Pancreas (tissue), 10 donors: ENCODE measurements around the gene HNRNPH2. TPM values are rescaled to one million over a fixed set of nuclear protein-coding genes. Genes with fewer than 3 reads are reported as not detected.

Experiments used
- ATAC-seq, 4 donors: fragments of 200-7000 bp; cut with Tn5 transposase; one replicate each; pipeline versions ENCODE4 v1.8.0 to v1.9.1; 2020; ENCODE audit warnings: mild to moderate bottlenecking in 4 of 4, moderate library complexity in 4 of 4
- DNase-seq, 6 donors: peaks; one replicate each; pipeline ENCODE4 v3.0.0-alpha.2; 2020
- FAIRE-seq: peaks from 2 replicates; lab custom pipeline; 2012; peaks lifted over from hg19 to GRCh38; lab: Jason Lieb, UNC
- H3K27ac ChIP-seq, 4 donors: fragments of 200-600 bp; sonication (generic); 1 replicate in 3 of 4; 2 replicates in 1 of 4; pipeline versions ENCODE4 v1.5.0 to v1.8.0; 2020
- H3K27me3 ChIP-seq, 4 donors: fragments of 200-600 bp; one replicate each; pipeline ENCODE4 v1.8.0; 2021
- H3K36me3 ChIP-seq, 3 donors: fragments of 200-600 bp; sonication (generic) in 1 of 3; one replicate each; pipeline versions ENCODE4 v1.5.0 to v1.8.0; 2020 to 2021
- H3K4me1 ChIP-seq, 3 donors: fragments of 200-600 bp; one replicate each; pipeline ENCODE4 v1.8.0; 2021
- H3K4me3 ChIP-seq, 4 donors: fragments of 200-600 bp; sonication (generic) in 2 of 4; one replicate each; pipeline versions ENCODE4 v1.5.0 to v1.8.0; 2020 to 2021
- H3K9me3 ChIP-seq, 4 donors: fragments of 200-600 bp; one replicate each; pipeline ENCODE4 v1.8.0; 2021
- WGBS, 2 donors: extraction: QIAGEN DNeasy Blood & Tissue Kit; methylation state at CpG; one replicate each; pipeline ENCODE4 v1.1.7; 2013; 5-methylcytosine and 5-hydroxymethylcytosine counted together
- intact Hi-C, 3 donors: fragments of 100-400 bp; cut with DNase I; formaldehyde crosslinking; loops; one replicate each; pipeline versions ENCODE4 v1.11.1 to v1.14.2; 2022
- polyA plus RNA-seq, 2 donors: library from polyadenylated mRNA; stranded (reverse); fragments of 200-250 nt; gene quantifications; one replicate each; pipeline ENCODE4 v1.2.3, GENCODE V29; 2013
- total RNA-seq, 6 donors: library from RNA; stranded (reverse); fragmentation: NEBNext Ultra II Directional in 4 of 6; extraction: Animal tissue kit (Norgen Biotek cat#: 25700) in 4 of 6; gene quantifications; one replicate each; pipeline versions ENCODE4 v1.2.1 to v1.2.4, GENCODE V29; 2021 to 2023
- TF ChIP-seq, protein P1 (sequence below), 4 donors: fragments of 200-600 bp; sonication (generic) in 3 of 4; IDR thresholded peaks; one replicate each; pipeline versions ENCODE4 v1.5.0 to v1.8.0; 2021; ENCODE audit warnings: antibody characterized with exemption in 4 of 4
- donor health status: healthy with polysubstance abuse.
- donor health status: DM: no; HTN: no; CAD: no; lungs with moderate emphysema.
- donor health status: DM: no; HTN: no; CAD: no.
- donor health status: control.
- donor health status: control.
- donor health status: Bipolar disorder and iron deficiency.
- donor health status: DM: yes; HTN: yes; CAD: no.
- donor health status: DM: no; HTN: no; CAD: no.
- donor health status: DM: no; HTN: no; CAD: no.
- donor health status: DM: yes; HTN: yes; CAD: no.

The HNRNPH2 gene
- total and polyA plus RNA-seq, 8 donors: 15.0 to 42.5 (median 23.3) TPM

DNA sequence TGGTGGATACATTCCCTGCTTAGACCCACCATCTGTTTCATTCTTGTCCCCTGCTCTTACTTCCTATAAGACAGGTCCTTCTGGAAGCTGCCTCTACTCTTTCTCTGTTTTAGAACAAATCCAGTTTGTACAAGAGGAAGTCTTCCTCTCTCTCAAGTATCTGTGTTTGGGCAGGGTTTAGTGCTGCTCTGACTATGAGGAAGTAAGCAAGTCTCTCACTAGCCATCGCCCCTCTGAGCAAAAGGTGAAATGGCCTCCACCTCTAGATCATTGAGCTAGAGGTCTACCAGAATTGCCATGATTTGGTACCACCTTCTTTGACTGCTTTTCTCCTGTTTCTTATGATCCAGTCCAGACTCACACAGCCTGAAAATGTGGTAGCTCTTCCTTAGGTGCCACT is 30.5 kb upstream of the HNRNPH2 start:
- FAIRE-seq: no peak
- intact Hi-C loops: no loop called here

DNA sequence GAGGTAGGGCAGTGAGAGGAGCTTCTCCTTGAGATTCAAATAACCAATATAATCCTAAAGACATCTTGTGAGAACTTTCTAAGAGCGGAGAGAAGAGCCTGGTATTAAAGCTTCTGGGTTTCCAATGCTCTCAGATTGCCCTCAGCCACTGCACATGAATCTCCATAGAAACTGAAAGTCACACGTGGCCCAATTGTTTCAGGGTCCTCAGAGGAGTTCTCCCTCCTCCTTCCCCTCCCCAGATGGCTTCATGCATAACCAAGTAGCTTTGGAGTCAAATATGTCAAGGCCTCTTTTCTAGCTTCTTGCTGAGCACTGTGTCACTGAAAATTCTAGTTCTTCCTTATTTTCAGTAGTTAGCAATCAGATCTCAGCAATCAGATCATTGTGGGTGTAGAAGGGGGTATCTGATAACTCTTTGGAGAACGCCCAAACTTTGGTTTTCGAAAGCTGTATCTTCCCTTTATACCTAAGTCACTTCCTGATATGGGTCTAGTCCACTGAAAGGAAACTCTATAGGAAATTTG is 24.3 kb upstream of the HNRNPH2 start:
- no peak overlapping the region for H3K27ac ChIP-seq
- no peak for ATAC-seq
- no peaks in the 10 kb centered on the region for H3K36me3 ChIP-seq
- no peaks in the 10 kb centered on the region for H3K4me1 ChIP-seq
- no peak for DNase-seq
- no peaks in the 10 kb centered on the region for H3K9me3 ChIP-seq
- no peak overlapping the region for H3K4me3 ChIP-seq
- WGBS, 2 donors: 46 to 59% methylated on average over 4 of the region's 4 CpGs
- TF ChIP-seq, protein P1, sequence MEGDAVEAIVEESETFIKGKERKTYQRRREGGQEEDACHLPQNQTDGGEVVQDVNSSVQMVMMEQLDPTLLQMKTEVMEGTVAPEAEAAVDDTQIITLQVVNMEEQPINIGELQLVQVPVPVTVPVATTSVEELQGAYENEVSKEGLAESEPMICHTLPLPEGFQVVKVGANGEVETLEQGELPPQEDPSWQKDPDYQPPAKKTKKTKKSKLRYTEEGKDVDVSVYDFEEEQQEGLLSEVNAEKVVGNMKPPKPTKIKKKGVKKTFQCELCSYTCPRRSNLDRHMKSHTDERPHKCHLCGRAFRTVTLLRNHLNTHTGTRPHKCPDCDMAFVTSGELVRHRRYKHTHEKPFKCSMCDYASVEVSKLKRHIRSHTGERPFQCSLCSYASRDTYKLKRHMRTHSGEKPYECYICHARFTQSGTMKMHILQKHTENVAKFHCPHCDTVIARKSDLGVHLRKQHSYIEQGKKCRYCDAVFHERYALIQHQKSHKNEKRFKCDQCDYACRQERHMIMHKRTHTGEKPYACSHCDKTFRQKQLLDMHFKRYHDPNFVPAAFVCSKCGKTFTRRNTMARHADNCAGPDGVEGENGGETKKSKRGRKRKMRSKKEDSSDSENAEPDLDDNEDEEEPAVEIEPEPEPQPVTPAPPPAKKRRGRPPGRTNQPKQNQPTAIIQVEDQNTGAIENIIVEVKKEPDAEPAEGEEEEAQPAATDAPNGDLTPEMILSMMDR (IDR thresholded peaks at IDR 0.05): no peak
- intact Hi-C loops: no loop called here
- no peak for FAIRE-seq
- peaks cover 0 to 5% (median 0%) of the 10 kb centered on the region in 4 donors for H3K27me3 ChIP-seq

More for the DNA sequence above, 30.5 kb upstream of the HNRNPH2 start:
- TF ChIP-seq, protein P1 (IDR thresholded peaks at IDR 0.05): no peak
- no peak overlapping the region for H3K27ac ChIP-seq
- DNase-seq (no peak), ATAC-seq (no peak)
- no peaks in the 10 kb centered on the region for H3K36me3 ChIP-seq
- no peak overlapping the region for H3K4me3 ChIP-seq
- 68 to 75% methylated on average over 1 of the region's 1 CpG for WGBS, 2 donors
- no peaks in the 10 kb centered on the region for H3K4me1 ChIP-seq
- peaks cover 0 to 18% (median 2%) of the 10 kb centered on the region in 4 donors for H3K27me3 ChIP-seq
- H3K9me3 ChIP-seq: no peaks in the 10 kb centered on the region

DNA sequence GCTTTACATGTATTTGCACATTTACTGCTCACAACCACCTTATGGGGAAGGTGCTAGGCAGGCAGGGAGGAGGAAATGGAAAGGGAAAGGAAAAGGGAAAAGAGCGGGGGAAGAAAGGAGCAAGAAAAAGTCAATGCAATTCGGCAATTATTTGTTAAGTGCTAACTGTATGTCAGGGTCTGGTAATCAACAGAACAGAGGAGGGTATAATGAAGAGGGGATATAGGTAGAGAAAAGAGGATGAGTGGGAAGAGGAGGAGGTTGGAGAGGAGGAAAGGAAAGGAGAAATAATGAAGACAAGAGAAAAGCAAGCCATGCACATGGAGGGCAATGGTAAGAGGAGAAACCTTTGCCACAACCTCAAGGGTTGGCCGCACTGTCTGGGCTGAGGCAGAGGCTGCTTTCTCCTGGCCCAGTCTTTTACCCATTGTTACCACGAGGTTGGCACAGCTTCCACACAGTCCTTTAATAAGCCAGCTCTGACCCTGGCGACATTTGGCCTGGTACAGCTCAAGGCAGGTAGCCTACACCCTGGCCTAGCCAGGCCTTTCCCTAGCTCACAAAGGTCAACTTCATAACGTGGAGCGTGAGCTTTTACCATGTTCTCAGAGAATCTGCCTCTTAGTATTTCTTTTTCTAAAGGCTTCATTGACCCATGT is 22.9 kb upstream of the HNRNPH2 start:
- ATAC-seq (no peak), FAIRE-seq (no peak), DNase-seq (no peak)
- H3K4me3 ChIP-seq: no peak overlapping the region
- intact Hi-C loops: no loop called here
- peaks cover 0 to 5% (median 0%) of the 10 kb centered on the region in 4 donors for H3K27me3 ChIP-seq
- WGBS, 2 donors: 74 to 75% methylated on average over 7 of the region's 7 CpGs
- no peaks in the 10 kb centered on the region for H3K4me1 ChIP-seq
- no peaks in the 10 kb centered on the region for H3K36me3 ChIP-seq
- H3K27ac ChIP-seq: no peak overlapping the region
- H3K9me3 ChIP-seq: no peaks in the 10 kb centered on the region
- TF ChIP-seq, protein P1 (IDR thresholded peaks at IDR 0.05): no peak

DNA sequence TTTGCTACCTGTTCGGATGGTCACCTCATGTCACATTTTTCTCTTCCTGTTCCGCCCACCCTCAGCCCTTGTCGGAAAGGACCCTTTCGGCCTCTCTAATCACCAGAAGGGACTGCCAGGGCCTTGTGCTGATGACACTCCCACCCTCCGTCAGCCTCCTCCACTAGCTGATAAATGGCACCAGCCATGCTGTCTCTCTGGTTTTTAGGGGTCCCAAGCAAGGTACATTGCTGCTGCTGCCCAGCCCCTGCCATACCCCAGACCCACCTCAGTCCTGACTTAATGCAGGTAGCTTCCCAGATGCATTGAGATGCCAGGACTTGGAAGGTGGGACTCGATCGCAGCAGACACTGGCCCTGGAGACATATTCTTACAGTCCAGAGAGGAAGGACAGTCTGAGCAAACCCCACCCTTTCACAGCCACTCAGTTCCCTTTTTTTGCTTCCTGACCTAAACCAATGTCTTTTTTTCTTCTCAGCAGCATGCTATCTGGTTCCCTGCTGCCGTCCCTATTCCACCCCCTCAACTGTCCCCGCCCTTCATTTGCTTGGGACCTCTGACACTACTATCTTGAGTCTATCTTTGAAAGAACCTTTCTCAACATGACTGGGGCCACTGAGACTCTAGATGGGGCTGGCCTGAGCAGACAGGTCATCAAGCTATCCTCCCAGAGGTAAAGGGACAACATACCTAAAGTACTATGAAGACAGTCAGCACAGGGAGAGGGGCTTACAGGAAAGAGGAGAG is 22.1 kb upstream of the HNRNPH2 start, which contains the start of gene BTK:
Gene BTK (minus strand): TSS at position 397 of the 747 bp plus-strand sequence. CDS start 10,907 bp downstream, outside the sequence.
- H3K27me3 ChIP-seq: peaks cover 0 to 5% (median 0%) of the 10 kb centered on the region in 4 donors
- ATAC-seq: peak in 2 of 4 donors; percentile 11 to 28
- H3K4me3 ChIP-seq: no peak within 1 kb of the TSS
- no peaks in the 10 kb centered on the region for H3K36me3 ChIP-seq
- no peak for FAIRE-seq
- H3K27ac ChIP-seq: no peak within 1 kb of the TSS
- TF ChIP-seq, protein P1 (IDR thresholded peaks at IDR 0.05): no peak
- WGBS, 2 donors: 62 to 73% methylated on average over 9 of the region's 9 CpGs
- intact Hi-C loops: no loop called here
- DNase-seq: no peak
- H3K9me3 ChIP-seq: no peaks in the 10 kb centered on the region
- H3K4me1 ChIP-seq: no peaks in the 10 kb centered on the region
